Fibroblast of skin of back (primary cell): ENCODE data around the gene CD82.
A peak's percentile ranks its signal among the peaks of the same experiment; 100 is the strongest.

Experiments
- DNase-seq: peaks from one replicate; pipeline ENCODE4 v3.0.0-alpha.2; 2013

The CD82 gene

DNA sequence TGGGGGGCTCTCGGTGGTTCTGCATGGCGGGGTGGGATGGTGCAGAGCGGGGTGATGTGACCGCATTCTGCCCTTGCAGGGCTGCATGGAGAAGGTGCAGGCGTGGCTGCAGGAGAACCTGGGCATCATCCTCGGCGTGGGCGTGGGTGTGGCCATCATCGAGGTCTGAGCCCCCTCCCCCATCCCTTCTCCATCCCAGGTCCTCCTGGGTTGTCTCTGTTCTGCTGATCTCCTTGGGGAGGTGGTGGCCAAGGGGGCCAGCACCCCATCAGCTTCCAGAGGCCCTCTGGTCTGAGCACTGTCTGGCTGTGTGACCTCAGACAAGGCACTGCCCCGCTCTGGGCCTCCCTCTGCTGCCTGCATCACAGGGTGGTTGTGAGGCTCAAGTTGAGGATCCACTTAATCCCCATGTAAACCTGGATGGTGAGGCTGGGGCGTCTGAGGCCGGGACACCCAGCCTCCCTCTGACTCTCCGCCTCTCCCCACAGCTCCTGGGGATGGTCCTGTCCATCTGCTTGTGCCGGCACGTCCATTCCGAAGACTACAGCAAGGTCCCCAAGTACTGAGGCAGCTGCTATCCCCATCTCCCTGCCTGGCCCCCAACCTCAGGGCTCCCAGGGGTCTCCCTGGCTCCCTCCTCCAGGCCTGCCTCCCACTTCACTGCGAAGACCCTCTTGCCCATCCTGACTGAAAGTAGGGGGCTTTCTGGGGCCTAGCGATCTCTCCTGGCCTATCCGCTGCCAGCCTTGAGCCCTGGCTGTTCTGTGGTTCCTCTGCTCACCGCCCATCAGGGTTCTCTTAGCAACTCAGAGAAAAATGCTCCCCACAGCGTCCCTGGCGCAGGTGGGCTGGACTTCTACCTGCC is 53.3 kb downstream of the CD82 start:
- no peak for DNase-seq

DNA sequence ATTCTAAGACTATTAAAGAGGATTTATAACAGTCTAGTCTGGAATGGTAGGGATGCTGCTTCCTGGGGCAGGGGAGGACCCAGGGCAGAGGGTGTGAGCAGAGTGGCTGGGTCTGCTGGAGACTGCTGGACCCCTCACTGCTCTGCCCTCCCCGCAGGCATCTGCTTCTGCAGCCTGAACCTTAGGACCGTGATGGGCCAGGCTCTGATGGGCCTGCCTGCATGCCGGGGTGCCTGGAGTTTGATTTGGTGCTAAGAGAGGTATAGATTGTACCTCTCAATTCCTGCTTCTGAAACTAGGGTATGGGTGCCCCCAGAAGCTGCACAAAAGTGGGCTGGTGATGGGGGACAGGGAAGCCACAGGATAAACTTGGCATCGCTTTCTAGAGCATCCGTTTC is 54.9 kb downstream of the CD82 start:
- no peak for DNase-seq

DNA sequence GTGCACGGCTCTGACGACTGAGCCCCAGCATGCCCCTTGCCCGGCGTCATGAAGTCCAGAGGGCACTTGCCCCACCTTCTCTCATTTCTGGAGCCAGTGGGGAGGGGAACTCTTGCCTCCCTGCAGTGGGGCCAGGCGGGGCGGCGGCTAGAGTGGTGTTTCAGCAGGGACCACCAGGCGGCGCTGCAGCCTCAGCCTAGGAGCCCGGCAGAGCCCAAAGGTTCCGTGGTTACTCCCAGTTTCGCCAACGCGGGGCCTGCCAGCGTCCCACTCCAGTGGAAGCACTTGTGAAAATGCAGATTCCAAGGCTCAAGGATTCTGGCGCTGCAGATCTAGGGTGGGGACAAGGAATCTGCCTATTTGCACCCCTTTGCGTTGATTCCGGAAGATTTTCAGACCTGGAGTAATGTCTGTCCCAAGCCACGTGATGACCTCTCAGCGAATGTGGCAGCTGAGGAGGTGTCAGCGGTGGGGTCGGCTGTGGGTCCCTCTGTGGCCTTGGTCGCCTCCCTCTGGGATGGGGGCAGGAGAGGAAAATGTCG is 55.7 kb downstream of the CD82 start:
- peak; percentile 57 for DNase-seq

DNA sequence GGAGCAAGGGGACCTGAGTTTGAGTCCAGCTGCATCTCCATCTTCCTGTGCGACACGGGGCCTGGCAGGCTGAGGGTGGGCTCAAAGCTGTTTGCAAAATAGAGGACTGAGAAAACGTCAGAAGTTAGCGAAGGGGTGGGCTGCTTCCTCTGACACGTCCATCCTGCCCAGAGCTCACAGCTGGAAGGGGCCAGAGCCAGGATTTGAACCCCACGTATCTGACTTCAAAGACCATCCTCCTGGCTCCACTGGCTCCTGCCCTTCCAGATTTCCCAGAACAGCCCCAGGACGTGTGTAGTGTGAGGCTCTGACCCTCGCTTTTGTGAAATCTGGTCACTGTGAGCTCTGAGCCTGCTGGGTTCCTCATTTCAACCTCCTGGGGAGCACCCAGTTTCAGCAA is 56.3 kb downstream of the CD82 start:
- no peak for DNase-seq

DNA sequence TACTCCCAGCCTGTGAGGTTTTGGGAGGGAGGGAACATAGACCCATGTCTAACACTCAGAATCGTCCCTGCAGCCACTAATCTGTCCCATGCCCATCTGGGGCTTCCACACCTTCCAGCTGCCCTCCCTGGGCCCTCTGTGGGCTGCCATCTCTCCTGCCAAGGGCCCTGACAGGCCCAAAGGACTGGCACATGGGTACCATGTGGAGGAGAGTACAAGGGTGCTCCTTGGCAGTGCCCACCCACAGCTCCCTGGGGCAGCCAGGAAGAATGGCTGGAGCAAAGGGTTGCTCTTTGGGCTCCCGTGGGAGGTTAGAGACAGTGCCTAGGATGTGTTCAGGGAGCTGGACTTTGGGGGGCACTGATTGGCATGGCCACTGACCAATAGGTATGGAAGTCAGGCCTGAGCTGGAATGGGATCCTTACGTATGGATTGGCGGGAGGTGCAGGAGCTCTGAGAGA is 56.8 kb downstream of the CD82 start:
- no peak for DNase-seq

DNA sequence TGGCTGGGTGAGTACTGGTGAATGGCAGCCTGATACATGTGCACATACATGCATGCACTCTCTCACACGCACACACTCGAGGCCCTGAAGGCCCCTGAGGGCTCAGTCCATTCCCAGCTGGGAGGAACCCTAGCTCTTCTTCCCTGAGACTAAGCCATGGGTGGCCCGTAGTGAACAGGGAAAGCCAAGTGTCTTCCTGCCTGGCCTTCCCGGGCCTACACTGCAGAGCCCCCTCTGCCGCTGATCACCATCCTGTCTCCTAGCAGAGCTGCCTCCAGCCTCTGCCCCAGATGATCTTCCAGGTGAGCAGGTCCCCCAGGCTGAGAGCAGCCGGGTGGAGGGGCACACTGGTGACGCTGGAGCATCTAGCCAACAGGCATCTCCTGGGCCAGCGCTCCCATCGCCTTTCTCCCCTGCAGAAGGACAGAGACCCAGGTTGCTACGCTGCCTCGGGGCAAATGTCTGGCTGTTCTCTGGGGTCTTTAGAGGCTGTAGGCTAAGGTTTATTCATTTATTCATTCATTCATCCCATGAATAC is 57.3 kb downstream of the CD82 start:
- DNase-seq, result no peak

DNA sequence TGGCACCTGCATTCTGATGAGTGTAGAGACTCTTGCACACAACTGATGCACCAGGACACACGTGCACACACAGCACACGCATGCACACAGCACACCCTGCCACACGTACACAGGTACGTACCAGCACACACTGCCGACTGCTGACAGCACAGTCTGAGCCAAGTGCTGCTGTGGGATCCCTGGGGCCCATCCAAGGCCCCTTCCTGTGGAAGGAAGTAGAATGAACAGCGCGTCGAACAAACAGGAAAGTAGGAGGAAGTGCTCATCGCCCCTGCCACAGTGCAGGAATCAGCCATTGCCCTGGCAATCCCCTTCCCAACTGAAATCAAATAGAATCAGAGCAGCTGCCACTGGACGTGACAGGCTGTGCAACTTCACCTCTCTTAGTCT is 57.9 kb downstream of the CD82 start:
- DNase-seq, result no peak

DNA sequence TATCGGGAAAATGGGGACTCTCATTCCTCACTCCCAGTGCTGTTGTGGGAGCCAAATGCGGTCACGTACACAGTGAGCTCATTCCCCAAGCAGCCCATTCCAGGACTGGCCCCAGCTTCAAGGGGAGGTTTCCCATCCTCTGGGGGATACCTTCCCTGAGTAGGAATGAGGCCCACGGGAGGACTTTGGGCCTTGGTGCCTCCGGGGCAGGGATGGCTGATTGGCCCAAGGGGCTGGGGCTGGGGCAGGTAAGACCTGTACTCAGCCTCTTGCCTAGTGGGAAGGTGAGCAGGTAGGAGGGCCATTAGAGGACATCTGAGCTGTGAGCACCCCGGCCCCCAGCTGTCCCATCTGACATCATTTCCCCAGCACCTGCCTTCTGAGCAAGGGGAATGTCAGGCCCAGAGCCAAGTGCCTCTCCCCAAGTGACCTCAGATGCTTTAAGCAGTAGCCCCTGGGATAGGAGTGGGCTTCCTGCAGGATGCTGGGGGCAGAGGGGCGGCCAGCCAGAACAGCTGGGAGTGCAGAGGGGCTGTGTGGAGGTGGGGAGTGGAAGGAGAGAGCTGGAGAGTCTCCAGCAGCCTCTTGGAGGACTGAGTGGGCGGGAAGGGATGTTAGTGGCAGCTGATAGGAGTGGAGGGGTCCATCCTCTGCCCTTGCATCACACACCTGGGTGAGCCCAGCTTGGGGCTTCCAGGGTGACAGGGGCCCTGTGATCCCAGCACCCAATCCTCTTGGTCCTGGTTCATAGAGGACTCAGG is 58.4 kb downstream of the CD82 start:
- no peak for DNase-seq

DNA sequence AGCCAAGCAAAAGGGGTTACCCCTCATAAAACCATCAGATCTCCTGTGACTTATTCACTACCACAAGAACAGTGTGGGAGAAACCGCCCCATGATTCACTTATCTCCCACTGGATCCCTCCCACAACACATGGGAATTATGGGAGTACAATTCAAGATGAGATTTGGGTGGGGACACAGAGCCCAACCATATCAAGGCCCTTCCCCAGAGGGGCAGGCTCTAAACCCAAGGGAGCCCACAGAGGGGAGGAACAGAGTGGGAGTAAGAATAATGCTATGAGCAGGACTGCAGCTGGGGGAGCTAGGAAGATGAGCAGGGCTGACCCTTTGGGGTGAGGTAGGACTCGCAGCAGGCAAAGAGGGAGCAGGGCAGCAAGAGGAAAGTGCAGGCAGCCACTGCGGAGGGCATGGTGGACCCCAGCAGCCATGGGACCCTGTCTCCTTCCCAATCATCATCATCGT is 59.3 kb downstream of the CD82 start:
- DNase-seq, result no peak

DNA sequence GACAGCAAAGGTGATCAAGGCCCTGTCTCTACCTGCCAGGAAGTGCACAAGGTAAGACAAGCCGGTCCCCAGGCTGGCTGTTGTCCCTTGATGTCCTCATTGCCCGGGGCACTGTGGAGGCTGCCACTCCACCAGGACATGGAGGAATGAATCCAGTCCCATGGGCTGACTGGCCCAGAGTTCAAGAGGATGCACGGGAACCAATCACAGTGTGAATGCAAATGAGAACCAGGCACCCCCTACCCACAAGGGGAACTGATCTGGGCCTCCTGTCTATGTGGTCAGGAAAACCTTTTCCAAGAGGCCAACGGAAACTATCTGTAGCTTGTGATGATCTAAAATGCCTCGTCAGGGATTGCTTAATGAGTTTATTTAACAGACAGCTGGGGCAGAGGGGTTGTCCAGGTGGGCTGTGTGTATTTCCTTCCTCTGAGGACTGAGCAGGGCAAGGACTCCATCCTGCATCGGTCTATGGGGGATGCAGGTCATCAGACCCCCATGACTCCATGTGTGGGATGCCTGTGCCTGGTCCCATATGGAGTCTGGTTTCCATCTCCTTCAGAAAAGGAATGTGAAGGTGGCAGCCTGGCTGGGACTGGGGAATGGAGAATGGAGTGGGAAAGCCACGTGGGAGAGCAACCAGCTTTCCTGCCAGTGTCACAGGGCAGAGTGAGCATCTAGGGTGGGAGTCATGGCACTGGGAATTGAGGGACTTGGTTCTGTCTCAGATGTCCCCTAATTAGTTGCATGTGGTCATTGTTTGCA is 60.5 kb downstream of the CD82 start:
- DNase-seq, result no peak

DNA sequence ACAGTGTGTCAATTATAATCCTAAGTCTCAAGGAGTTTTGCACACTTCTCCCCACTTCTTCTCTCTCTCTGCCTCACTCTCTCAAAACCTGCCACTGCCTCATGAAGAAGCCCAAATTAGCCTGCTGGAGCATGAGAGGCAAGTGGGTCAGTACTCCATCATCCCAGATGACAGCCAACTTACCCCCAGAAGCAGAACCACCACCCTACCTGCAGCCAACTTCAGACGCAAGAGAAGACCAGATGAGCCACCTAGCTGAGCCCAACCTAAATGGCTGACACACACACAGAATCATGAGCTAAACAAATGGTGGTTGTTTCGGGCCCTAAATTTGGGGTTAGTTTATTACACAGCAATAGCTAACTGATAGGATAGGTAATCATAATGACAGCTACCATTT is 61.2 kb downstream of the CD82 start:
- DNase-seq, result no peak

DNA sequence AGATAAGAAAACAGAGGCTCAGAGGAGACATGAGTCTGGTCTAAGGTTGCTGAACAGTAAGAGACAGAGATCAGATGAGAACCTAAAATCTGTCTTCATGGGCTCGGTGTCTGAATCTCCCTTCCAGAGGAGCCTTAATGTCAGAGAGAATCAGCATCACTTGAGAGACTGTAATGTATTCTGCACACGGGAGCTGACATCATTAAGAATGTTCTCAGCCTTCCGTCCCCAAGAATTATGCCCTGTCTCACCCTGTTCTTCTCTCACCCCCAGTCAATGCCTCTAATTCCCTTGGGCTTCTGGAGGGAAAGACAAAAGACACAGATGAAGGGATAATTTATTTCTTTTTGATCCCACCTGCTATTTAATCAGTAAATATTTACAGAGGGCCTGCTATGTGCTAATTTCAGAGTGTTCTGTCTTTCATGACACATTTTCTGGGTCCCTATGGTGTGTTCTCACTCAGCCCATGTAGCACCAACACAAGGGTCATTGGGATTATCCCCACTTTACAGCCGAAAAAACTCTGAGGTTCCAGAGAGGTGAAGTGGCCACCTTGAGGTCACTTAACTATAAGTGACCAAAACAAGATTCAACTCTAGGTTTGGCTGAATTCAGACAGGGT is 61.8 kb downstream of the CD82 start:
- DNase-seq, result no peak

DNA sequence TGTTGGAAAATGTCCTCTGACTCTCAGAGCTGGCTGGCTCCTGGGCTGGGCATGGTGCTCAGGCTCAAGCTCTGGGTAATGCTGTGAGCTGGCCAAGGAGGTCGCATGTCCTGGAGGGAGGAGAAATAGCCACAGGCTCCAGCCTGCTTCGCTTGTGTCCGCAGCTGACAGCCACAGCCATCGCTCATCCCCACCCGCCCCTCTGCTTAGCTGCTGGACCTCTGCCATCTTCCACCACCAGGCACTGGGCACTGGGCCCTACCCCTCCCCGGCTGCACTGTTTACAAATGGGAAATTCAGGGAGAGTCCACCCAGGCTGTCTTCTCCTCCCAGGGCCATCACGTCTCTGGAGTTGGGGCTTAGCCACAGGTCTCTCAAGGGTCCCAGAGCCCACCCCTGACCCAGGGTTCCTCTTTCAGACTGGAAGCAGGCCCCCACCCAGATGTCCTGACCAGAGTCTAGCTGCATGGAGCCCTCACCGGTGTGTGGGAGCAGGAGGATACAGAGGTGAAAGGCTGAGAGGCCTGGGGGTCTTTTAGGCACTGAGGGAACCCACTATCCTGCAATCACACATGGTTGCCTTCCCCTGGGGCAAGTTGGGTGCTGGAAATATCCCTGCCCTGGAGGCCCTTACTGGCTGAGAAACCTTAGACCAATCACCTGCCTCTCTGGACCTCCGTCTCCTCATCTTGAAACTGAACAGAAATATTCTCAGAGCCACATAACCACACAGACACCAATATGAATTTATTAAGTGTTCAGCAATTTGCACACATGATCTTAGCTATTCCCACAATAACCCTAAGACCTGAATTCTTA is 62.7 kb downstream of the CD82 start:
- DNase-seq, result peak; percentile 41

DNA sequence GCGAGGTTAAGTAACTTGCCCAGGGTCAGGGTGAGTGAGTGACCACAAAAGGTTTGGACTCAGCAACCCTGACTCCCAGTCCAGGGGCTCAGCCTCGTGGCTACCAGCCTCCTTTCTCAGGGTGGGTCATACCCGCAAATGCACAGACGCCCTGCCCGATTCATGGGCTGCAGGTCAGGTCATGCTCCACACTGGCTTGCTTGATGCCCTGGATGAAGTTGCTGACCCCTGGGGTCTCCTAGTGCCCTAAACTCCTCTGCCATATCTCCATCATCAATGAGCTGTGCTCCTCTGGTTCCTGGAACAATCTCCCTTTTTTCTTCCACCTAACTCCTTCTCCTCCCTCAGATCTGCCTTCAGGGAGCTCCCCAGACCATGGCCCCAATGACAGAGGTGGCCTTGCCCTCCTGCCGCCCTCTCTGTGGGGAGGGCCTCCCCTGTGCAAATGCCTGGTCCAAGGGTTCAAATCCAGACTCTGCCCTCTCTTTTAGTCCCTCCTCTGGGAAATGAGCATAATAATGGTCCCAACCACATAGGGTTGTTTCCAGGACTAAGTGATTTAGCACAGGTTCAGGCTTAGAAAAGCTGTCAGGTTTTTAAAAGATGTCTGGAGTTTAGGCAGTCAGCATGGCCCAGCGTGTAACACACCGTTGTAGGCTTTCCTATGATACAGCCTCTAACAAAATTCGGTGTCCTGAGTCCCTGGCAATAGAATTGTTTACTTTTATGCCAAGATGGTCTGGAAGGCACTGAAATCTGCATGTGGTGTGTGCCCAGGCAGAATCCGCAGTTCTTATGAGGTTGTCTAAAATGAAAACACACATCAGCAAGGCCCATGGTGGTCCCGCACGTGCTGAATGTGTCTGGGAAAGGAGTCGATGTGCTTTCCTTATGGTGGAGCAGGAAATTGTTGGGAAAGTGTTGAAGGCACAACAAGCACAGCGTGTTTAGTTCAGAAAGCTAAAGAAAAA is 63.6 kb downstream of the CD82 start:
- no peak for DNase-seq

DNA sequence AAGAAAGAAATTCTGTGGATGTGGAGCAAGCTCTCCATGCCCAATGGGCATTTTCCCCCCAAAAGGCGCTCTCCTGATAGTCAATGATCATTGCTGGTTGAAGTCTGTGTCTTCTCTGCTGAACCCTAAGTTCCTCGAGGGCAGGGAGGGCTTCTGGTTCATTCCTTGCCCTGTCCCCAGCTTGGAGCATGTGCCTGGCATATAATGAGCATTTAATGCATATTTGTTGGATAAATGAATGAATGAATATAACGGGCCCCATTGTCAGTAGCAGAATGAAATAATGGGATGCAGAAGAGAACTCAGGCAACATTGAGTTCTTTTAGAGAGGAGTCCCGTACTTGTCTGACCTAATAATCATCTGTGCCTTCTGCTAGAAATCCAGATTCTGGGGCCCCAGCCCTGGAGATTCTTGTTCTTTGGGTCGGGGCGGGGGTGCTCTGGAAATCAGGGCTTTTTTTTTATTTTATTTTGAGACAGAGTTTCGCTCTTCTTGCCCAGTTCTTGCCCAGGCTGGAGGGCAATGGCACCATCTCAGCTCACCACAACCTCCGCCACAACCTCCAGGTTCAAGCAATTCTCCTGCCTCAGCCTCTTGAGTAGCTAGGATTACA is 64.4 kb downstream of the CD82 start:
- DNase-seq, result no peak

DNA sequence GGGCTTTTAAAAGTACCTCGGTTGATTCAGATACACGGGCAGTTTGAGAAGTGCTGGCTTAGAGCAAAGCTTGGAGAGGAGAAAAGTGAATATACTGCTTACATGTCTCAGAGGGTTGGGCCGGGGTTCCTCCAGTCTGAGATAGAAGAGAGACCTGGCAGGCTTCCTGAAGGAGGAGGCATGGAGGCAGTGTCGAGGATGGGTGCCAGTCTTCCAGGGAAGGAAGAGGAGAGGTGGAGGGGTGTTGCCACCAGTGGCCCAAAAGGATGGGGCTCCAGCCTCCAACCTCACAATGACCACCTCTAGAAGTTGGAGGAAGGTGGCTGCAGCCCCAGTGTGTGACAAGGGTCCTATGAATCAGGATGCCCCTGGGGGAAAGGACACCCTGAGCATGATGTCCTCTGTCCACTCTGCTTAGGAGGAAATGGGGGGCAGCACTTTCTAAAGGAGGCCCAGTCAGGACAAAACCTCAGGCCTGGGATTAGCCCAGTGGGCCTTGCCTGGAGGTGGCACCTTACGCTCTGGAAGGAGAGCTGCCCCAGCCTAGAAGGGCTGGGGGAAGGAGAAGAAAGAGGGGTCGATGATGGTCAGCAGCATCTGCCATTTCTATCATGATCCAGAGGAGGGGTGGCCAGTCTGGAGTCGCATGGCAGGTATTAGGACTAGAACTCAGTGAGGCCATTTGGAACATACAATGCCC is 65.2 kb downstream of the CD82 start:
- DNase-seq, result no peak

DNA sequence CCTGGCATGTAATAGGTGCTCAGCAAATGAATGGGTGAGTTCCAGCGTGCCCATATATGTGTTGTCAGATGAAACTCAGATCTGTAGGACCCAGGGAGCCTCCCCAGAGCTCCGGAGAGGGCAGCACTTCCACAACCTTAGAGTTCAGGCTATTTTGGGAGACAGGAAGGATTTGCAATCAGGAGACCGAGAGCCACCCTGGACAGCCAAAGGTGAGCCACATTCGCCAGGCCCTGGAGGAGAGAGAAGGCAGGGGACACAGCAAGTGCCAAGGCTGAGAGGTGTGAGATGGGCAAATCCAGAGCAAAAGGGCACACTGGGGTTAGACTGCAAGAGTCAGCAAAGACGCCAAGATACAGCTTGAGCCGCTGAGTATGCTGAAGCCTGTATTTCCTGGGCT is 66.4 kb downstream of the CD82 start:
- DNase-seq, result no peak

DNA sequence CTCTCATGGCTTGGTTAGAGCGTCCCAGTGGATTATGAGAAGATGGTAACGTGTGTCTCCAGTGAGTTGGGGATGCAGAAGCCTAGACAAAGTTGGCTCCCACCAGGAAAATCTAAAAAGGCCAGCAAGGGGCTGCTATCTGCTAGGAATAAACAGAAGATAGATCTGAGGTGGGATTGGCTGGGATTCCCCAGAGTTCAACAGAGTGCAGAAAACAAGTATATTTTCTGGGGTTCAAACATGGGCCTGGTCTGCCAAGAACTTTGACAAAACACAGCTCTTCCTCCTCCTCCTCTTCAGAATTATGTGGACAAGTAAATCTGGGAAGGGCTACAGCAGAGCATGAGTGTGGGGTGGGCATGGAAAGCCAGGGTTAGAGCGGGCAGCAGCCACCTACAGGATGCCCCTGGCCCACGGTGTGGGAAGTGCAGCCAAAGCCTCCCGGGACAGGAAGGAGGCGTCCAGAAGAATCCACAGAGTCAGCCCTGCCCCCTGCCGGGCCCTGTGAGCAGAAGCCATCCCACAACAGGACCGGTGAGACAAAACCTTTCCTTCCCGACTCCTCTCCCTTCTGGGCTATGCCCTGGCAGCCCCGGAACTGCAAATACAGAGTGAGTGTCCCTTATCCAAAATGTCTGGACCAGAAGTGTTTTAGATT is 67.1 kb downstream of the CD82 start:
- DNase-seq, result peak; percentile 28
